GM19397 (cell line): ENCODE measurements around the gene MAP10.

ENCODE experiments used
- ATAC-seq: cut with Tn5 transposase; IDR thresholded peaks from one replicate; pipeline ENCODE4 v1.9.1; 2021; ENCODE audit warnings: mild to moderate bottlenecking, moderate library complexity; ENCODE audit not compliant: unreplicated experiment

The MAP10 gene

GRCh38 chr1:232853994-232854797 is 49.0 kb downstream of the MAP10 start:
- no peak for ATAC-seq

GRCh38 chr1:232854798-232855159 is 49.6 kb downstream of the MAP10 start:
- ATAC-seq = no peak

- ATAC-seq = no peak
These were observed 51.3 kb downstream of the MAP10 start for GRCh38 chr1:232856541-232856940.
